NCI-H2107 treated with DMSO at 0.1 percent for 48 hours (cell line): ENCODE data around the gene HMOX2.

Experiments
- DNase-seq: peaks from one replicate; lab custom pipeline; 2025; ENCODE audit not compliant: unreplicated experiment; lab: John Stamatoyannopoulos, UW

Gene HMOX2

DNA sequence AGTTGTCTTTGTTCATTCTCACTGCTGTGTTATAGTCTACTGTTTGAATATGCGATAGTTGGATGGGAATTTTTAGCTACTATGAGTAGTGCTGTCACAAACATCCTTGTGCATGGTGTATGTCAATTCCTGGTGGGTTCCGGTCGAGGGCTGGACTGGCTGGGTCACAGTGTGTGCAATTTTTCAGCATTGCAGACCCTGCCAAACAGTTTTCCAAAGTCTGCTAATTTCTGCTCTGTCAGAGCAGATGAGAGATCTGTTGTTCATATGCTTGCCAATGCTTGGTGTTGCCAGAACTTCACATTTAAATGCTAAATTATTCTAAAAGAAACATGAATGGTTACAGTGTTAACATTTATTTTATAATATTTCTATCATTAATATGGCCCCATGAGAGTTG lies 76.3 kb downstream of the HMOX2 start:
- no peak for DNase-seq

DNA sequence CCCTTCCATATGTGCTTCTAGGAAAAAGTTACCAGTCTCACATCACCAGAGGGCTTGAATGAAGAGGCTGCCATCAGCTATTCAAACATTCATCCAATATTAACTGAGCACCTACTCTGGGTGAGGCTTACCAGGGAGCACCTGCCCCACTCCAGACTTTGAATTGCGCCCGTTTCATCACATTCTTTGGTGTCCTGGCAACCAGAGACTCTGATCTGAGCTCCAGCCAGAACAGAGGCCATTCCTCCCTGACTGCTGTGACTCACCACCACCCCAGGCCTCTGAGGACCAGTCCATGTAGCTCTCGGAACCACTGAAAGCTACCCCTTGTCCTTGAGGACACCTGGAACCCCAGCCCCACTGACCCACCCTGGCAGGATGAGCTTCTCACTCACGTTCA lies 79.9 kb downstream of the HMOX2 start, which contains the start of gene C16orf96:
TSS of gene C16orf96 (plus strand) at position 229 of the 400 bp plus-strand sequence. CDS start at position 379, 150 bp downstream.
- no peak for DNase-seq

DNA sequence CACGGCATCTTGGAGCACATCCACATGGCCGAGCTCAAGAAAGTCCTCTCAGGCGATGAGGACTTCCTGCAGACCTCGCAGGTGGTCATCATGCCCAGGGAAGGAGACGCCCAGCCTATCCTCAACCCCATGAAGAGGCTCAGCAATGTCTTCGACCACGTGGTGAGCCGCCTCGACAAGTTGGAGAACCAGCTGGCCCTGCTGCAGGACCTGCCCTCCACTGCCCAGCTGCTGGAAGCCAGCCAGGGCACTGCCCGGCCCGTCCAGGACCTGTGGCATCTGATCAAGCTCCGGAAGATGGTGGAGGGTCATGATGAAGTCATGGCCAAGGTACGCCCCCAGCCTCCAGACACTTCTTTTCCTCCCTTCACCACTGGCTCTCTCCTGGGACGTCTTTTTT lies 80.4 kb downstream of the HMOX2 start:
- no peak for DNase-seq

DNA sequence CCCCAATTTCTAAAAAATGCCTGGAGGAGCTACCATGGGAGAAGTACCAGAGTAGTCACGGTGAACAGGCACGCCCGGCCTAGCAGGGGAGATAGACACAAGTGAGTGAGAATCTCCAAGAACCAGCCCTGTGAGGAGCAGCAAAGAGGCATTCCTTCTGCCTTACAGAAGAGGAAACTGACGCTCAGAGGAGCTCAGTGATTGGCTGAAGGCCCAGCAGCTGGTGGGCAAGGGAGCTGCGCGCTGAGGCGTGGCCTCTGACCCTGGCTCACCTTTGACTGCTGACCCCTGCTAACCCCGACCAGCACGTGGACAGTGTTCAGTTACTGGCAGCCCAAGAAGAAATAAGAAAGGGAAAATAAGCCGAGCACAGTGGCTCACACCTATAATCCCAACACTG lies 81.8 kb downstream of the HMOX2 start:
- DNase-seq, result no peak
